Eye (tissue), 1 donor: ENCODE measurements around the gene ENTPD2.

ENCODE experiments used
- DNase-seq: peaks from one replicate; pipeline ENCODE4 v3.0.0-alpha.2; 2015

ENTPD2 gene

DNA sequence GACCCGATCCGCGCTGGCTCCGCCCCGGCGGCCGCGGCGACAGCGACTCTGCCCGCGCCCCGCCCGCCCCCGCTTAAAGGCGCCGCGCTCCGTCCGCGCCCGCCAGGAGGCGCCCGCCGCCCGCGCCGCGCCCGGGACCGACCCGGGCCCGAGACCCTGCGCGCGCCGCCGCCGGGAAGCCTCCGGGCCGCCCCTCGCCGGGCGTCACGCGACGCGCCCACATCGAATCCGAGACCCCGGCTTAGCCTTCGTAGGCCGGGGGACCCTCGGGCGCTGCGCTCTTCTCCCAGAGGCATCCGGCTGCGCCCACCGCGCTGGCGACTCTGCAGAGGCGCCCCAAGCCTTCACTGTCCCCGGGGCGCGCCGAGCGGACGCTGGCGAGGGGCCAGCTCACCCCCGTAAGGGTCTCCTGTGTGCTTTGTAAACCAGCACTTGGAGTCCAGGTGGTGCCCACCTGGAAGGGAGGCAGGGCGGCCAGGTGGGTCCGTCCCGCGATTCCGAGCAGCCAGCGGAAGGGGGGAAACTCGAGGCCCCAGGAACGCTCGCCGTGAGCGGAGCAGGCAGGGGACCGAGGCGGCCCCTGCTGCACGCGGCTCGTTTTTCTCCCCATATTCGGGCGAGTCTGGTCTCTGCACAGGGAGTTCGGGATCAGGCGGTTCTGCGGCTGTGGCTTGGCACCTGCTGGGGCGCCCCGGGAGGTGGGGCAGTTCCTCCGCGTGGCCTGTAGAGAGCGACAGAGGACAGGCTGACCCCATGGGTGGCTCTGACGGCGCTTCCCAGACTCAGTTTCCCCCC is 25.4 kb downstream of the ENTPD2 start:
- peak; percentile 82 for DNase-seq

DNA sequence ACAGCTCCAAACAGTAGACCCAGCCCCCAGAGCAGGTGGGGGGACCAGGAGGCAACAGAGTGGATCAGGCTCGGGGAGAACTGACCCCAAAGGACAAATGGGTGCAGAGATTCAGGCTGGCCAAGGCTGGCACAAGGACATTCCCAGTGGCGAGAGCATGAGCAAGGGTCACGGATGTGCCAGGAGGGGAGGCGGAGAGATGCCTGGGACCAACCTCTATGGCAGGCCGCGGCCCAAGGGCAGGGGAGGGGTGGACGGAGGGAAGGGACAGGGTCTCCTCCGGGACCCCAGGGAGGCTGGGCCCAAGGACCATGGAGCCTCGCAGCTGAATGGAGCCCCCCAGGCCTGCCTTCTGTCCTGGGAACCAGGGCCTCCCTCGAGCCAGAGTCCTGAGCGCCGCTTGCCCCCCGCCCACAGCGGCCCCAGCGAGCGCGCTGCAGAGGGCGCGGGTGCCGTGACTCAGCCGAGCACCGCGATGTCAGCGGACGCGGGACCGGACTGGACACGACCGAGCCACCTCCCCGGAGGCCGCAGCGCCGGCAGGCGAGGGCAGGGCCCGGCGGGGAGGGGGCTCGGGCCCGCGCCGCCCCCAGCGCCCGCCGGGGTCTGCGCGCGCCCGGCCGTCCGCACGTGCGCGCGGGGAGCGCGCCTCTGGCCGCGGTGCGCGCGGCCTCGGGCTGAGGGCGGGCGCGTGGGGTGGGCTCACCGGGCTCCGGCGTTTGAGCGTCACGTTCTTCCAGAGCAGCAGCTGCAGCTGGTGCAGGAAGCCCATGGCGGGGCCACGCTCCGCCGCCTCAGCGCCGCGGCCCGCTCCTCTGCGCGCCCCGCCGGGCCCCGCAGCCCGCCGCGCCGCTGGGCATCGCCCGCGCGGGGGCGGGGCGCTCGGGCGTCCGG is 26.2 kb downstream of the ENTPD2 start, which contains the start of gene ABCA2:
Gene ABCA2, minus strand, starts transcription at position 869 of the 894 bp plus-strand sequence. Its CDS starts 97 bp downstream, at position 772.
- peak; percentile 52 for DNase-seq

DNA sequence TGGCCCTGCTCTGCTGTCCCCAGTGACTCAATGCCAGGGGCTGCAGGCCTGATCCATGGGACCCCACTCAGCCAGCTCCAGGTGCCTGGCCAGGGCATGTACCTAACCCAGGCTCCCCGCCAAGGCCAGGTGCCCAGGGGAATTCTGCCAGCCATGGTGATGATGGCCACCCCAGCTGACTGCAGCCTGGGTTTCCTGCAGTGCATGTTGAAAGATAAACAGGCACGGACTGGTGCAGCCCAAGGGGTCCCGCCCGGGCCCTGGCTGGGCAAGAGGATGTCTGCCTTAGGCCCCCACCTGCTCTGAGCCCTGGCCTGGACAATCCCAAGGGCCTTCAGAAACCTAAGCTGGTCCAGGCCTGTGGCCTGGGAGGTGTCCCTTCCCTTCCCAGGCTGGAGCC is 27.0 kb downstream of the ENTPD2 start:
- DNase-seq, result no peak

DNA sequence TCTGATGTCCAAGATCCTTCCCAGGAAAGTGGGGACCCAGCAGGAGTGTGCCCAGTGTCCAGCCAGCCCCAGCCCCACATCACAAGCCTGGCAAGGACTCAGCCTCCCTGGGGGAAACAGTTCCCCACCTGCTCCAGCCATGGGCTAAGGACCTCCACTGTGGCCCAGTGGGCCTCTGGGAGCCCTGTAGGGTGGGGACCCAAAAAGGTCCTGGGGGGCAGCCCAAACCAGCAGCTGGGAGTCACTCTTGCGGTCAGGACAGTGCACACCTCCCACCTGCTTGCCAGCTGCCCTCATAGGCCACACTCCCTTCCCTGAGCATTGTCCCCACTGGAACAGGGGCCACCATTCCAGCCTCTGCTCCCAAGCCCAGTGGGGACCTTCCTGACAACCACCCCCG is 27.5 kb downstream of the ENTPD2 start:
- no peak for DNase-seq

DNA sequence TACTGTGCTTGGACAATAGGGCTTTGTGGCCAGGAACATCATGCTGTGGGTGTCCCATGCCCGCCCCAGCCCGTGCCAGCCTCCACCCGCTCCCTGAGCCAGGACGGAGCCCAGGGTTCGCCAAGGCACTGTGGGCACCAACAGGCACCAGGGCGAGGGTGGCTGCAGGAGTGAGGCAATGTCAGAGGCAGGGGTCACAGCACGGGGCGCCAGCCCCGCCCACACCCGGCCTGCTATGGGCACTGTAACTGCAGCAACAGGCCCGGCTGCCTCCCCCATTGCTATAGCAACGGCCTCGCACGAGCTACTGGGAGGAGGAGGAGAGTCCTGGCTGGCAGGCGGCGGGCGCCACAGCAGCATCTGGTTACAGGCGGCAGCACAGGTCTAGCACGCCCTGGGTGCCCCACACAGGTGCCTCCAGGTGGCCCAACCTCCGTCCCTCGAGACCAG is 28.3 kb downstream of the ENTPD2 start:
- peak; percentile 80 for DNase-seq

DNA sequence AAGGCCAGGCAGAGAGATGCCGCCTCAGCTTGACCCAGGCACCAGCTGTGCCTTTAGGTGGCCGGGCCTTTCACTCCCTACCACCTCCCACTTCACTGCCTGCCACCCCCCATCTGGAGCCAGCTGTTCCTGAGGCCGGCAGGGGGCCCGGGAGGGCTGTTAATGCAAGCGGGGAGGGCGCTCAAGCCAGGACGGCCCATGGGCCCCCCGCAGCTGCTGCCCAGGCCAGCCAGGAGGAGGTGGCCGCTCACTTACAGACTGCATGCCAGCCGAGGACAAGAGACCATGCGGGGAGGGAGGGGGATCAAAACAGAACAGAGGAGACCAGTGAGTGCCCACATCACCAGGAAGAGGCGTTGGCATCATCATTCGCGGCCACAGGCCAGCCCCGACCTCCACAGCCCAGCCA is 30.3 kb downstream of the ENTPD2 start:
- DNase-seq, result no peak

DNA sequence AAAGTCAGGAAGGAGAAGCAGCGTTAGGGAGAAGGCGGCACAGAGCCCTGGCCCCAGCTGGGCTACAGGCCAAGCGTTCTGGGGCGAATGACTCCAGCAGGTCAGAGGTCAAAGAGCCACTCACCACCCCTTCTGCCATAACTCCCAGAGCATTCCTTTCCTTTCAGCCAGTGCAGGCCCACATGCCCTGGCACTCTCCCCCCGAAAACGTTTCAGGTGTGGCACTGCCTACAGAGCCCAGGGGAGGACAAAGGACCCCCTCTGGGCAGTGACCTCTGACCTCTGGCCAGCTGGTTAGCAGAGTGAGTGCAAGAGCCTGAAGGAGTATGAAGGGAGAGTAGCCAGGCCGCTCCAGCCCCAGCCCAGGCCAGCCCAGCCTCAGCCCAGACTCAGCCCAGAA is 30.7 kb downstream of the ENTPD2 start:
- DNase-seq, result no peak

DNA sequence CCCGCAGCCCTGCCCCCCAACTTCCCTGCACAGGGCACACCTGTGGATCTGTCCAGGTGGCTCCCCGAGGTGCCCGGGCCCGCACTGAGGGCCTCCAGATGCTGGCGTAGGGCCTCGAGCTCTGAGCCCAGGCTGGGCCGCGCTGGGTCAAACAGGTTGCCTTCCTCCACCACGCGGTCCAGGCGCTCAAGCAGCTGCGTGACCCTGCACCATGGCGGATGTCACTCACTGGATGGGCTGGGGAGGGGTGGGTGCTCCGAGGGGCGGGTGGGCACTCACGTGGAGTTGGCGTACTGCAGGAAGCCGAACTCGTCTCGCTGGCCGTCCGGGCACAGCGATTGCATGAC is 31.2 kb downstream of the ENTPD2 start:
- DNase-seq, result no peak

DNA sequence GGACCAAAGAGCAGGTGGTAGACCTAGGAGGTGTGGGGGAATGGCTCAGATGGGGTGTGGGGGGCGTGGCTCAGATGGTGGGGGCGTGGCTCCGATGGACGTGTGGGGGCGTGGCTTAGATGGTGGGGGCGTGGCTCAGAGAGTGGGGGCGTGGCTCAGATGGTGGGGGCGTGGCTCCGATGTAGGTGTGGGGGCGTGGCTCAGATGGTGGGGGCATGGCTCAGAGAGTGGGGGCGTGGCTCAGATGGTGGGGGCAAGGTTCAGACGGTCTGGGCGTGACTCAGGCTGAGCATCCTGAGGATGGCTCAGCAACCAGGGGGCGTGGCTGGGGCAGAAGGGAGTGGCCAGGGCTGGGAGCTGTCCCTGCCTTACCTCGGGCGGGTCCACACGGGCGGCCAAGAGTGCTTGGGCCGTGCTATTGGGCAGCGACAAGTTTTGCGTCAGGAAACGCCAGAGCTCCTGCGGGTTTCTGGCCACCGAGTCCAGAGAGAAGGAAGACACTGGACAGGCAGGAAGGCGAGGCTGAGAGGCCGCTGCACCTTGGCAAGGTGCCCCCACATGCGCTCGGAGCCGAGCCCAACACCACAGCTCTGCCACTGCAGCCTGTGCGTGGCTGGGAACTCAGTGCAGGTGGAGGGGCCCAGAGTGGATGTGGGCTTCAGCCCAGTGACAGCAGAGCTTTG is 31.7 kb downstream of the ENTPD2 start:
- no peak for DNase-seq

DNA sequence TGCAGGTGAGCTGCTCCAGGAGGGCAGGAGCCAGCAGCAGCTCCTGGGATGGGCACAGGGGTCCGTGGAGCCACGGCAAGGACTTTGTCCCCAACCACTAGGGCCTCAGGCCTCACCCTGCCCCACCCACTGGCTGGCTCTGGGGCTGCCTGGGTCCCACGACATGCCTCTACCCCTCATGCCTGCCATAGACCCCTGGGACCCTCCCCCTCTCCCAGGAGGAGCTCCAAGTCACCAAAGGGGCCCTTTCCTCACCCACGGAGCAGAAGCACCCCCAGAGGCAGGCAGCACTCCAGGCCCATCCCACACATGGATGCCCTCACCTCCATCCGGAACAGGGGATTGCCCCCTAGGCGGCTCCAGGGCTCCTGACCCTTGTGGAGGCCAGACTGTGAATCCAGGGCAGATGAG is 32.3 kb downstream of the ENTPD2 start:
- no peak for DNase-seq

DNA sequence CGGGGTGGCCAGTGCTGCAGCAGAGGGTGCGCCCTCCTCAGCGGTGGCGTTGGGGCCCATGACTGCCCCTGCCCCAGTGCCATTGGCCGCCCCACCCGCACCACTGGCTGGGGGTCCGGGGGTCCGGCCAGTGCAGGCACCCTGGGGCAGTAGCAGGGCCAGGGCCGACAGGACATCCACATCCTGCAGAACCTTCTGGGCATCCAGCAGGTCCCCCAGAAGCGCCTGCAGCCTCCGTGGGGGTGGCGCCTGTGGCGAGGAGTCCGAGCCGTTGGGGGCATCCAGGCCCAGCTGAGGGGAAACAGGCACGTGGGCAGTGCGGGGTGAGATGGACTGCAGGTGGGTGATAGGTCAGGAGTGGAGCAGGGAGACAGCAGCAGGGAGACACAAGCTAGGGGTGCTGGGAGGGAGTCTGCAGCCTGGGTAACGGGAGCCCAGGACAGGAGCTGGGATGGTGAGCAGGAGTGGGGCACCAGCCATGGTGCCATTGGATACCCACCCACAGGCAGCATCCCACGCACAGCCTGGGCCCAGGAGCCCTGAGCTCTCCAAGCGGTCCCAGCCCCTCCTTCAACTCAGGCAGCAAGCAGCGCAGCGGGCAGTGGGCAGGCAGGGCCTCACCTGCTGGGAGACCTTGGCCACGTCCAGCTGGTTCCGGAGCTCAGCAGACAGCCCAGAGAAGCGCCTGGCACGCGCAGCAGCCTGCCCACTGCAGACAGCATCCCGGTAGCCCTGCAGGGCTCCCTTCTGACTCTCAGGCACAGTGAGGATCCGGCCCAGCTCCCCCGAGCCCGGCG is 32.9 kb downstream of the ENTPD2 start:
- DNase-seq, result no peak

DNA sequence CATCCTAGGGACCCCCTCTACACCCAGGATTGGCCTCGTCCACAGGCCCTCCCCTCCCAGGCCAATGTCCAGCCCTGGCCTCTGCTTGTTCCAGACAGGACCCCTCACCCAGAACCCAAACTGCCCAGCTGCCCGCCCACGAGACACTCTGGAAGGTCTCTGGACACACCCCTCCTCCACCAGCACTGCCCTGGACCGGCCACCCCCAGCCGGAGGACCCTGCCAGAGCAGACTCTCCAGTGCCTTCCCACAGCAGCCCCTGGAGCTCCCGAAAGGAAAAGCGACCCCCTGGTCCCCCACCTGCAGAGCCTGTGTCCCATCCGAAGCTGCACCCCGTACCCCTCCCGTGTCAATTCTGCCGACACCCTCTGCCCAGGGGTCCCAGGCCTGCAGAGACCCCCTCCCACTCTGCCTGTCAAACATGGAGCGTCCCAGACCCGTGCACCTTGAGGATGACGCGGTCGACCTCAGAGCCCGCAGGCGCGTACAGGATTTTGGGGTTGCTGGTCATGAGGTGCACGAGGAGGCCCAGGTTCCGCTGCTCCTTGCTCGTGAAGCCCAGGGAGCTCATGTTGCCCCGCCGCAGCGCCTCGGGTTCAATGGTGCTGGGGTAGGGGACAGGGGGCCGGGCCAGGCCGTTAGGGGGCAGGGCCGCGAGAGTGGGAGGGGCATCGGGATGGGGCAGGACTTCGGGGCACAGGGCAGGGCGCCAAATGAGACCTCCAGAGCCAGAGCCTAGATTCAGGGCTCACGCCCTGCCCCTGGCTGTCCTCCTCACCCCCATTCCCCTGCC is 33.8 kb downstream of the ENTPD2 start:
- DNase-seq, result no peak

DNA sequence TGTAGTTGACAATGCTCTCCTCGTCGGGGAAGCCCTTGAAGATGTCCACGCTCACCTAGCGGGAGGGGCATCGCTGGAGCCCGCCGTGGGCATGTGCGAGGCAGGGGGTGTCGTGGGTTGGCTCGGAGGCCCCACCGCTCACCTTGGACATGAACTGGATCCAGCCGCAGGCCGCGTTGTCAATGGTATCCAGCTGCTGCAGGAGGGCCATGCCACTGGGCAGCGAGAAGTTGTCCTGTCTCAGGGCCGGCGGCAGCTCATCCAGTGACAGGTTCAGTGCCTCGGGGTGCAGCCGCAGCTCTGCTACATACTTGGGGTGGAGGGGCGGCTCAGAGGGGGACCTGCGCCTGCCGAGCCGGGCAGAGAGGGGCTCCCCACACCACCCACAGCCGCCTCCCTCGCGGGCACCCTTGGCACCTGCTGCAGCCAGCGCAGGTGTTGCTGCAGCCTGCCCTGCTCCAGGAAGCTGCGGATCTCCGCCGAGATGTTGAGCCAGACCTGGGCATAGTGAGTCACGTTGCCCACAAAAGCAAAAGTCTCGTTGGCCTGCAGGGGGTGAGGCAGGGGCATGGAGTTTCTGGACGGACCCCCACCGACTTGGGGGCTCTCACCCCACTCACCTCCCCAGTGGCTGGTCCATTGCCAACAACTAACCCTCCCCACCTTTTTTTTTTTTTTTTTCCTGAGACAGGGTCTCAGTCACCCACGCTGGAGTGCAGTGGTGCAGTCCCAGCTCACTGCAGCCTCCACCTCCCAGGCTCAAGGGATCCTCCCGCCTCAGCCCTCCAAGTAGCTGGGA is 34.9 kb downstream of the ENTPD2 start:
- DNase-seq, result no peak

DNA sequence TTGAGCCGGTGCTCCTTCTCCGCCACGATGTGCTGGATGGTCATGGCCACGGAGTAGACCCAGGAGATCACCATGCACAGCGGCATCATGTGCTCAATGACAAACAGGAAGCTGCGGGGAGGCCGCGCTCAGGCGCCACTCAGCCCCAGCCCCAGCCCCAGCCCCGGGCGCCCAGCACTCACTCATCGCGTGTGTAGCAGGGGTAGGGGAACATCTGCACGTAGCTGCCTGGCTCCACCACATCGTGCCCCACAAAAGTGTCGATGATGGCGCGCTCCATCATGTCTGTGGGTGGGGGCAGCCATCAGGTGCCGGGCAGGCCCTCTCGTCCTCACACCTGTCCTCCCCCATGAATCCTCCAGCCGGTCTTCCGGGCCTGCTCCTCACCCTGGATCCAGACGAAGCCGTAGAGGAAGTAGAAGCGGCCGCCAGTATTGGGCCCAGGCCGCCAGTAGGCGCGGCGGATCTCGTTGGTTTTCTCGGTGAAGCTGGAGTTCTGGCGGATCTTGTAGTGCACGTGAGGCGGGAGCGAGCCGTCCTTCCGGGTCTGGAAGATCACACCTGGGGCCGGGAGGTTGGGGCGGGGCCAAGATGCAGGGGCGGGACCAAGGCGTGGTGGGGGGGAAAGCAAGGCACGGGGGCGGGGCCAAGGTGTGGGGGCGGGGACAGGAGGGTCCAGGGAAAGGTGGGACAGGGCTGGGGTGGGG is 35.9 kb downstream of the ENTPD2 start:
- no peak for DNase-seq

DNA sequence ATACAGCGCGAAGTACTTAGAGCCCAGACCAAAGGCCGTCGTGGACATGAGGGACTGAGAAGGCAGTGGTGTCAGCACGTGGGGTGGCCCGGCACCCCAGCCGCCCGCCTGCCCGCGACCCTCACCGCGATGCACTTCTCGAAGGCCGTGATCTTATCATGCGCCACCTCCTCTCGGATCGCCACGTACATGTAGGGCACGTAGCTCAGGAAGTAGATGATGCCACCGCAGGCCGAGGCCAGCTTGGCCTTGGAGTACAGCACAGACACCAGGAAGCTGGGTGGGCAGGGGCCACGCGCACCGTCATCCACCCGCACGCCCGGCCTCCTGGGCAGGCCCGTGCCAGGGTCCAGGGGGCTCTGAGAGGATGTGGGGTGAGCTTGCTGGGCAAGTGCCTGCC is 36.8 kb downstream of the ENTPD2 start:
- no peak for DNase-seq

DNA sequence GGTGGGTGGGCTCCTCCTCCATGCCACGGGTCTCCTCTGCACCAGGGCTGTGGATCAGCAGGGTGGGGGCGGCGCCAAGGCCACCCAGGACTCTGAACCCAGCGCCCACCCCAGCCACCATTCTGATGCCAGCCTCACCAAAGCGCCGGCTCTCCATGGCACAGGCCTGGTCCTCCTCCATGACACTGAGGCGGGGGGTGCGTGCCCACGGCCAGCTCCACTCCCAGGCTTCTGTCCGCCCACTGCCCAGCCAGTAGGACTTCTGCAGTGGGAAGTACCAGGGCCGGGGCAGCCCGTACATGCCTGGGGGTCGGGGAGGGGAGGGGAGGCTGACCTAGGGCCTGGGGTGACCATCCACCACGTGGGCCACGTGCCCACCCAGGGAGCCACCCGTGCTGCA is 37.4 kb downstream of the ENTPD2 start:
- DNase-seq, result no peak

DNA sequence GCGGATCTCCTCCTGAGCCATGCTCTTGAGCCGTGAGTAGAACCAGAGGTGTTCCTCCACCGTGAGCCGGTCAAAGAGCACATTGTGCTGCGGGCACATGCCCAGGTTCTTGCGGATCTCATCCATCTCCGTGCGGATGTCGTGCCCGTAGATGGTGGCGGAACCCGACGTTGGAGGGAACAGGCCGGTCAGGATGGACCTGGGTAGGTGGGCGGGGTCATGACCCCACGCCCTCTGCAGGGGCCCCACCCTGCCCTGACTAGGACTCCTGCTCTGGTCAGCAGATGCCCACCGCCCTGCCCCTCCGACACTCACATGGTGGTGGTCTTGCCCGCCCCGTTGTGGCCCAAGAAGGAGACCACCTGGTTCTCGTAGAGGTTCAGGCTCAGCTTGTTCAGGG is 37.9 kb downstream of the ENTPD2 start:
- DNase-seq, result no peak

DNA sequence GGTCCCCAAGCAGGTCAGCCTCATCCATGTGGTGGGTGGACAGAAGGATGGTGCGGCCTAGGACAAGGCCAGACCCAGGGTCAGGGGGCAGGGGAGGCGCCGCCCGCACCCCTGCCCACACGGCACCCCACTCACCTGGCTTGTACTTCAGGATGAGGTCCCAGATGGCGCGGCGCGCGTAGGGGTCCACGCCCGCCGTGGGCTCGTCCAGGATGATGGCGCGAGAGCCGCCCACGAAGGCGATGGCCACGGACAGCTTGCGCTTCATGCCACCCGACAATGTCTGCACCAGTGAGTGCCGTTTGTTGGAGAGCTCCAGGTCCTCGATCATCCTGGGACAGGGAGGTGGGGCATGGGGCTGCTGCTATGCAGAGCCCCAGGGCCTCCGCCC is 38.3 kb downstream of the ENTPD2 start:
- no peak for DNase-seq

DNA sequence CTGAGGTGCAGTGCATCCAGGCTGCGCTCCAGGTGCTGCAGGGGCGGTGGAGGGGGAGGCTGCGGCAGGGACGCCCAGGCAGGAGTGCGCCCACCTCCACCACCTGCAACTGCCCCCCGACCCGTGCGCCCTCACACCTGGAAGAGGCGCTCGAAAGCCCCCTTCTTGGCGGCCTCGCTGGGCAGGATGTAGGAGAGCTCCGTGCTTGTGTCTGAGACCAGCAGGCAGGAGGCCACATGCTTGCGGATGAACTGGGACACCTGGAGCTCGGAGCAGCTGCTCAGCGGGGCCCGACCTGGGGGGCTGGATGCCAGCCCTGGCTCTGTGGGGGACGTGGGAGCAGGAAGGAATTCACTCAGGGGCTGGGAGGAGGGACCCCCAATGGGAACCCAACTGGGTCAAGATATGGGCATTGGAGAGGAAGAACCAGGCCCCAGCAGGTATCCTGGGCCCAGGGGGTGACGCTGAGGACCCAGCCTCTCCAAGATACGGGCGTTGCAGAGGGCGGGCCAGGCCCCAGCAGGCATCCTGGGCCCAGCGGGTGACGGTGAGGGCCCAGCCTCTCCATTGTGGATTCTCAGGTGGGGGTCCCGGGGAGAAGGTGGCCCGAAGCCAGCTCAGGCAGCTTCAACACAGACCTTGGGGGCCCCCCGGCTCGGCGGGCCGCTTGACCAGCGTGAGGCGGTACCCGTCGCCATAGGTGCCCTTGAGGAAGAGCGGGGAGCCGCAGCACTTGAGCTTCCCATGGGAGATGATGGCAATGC is 38.9 kb downstream of the ENTPD2 start:
- no peak for DNase-seq
